HG02840 (cell line): Measurements from ENCODE around the gene OSBPL5.

Source experiments
- ATAC-seq: cut with Tn5 transposase; IDR thresholded peaks from one replicate; pipeline ENCODE4 v1.9.1; 2021; ENCODE audit warnings: mild to moderate bottlenecking, moderate library complexity, moderate number of reproducible peaks; ENCODE audit not compliant: unreplicated experiment, low FRiP score

OSBPL5 gene, protein sequence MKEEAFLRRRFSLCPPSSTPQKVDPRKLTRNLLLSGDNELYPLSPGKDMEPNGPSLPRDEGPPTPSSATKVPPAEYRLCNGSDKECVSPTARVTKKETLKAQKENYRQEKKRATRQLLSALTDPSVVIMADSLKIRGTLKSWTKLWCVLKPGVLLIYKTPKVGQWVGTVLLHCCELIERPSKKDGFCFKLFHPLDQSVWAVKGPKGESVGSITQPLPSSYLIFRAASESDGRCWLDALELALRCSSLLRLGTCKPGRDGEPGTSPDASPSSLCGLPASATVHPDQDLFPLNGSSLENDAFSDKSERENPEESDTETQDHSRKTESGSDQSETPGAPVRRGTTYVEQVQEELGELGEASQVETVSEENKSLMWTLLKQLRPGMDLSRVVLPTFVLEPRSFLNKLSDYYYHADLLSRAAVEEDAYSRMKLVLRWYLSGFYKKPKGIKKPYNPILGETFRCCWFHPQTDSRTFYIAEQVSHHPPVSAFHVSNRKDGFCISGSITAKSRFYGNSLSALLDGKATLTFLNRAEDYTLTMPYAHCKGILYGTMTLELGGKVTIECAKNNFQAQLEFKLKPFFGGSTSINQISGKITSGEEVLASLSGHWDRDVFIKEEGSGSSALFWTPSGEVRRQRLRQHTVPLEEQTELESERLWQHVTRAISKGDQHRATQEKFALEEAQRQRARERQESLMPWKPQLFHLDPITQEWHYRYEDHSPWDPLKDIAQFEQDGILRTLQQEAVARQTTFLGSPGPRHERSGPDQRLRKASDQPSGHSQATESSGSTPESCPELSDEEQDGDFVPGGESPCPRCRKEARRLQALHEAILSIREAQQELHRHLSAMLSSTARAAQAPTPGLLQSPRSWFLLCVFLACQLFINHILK

DNA sequence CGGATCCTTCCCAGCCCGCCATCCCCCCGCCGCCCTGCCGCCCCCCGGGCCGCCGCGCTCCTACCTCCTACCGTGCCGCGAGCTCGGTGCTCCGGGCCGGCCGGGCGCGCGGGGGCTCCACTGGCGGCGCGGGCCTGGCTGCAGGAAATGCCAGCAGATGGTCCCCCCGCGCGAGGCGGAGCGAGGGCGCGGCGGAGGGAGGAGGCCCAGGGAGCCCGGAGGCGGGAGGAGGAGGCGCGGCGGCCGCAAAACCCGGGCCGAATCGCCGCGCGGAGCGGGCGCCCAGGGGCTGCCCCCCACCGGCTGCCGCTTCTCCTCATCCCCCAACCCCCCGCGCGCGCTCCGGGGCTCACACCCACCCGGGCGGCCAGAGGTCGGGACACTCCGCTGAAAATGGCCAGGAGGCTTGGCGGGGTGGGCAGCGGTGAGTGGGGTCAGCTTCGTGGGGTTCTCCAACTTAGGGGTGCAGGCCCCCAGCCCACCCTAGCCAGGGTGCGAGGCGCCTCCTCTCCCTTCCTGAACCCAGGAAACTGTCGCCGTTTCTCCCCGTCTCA lies at the start of gene OSBPL5:
Gene OSBPL5, minus strand, starts transcription at position 159 of the 554 bp plus-strand sequence. CDS start 36,162 bp downstream, outside the sequence.
- no peak for ATAC-seq

DNA sequence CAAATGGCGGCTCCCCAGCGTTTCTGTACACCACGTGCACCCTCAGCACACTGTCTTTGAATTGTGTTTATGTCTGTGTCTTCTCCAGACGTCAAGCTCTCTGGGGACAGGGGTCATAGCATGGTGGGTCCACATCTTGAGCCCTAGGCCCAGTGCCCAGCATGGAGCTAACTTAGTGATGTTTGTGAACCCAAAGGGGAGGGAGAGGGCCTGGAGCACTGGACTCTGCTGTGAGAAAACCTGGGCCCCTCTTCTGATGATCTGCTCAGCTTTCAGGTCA lies 49.2 kb upstream of the OSBPL5 start:
- no peak for ATAC-seq

DNA sequence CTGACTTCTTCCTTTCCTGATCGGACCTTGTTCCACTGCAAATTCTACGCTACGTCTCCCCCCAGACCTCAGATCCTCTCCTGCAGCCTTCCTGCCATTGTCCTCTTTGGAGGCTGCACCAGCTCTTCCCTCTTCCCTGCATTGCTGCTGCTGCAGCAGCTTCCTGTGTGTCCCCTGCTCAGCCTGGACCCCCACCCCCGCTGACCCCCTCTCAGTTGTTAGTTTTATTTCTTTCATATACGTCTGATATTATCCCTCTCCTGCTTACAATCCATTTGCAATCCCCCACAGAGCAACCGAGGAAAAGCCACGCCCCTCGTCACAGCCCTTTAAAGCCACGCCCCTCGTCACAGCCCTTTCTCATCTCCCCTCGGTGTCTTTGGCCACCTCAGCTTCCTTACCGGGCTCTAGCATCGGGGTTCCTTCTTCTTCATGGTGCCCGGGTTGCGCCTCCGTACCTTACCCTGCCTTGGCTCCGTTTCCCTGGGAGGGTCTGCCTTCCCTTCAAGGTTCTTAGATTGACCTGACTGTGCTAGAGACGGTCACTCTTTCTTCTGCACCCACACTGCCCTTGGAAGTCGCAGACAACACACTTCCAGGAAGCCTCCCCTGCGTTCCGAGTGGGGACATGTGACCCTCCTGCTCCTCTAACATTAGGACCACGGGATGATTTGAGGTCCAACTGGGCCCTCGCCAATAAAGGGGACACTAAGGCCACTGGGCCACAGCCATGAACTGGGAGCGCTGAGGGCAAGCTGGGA lies 48.7 kb upstream of the OSBPL5 start:
- ATAC-seq: no peak

DNA sequence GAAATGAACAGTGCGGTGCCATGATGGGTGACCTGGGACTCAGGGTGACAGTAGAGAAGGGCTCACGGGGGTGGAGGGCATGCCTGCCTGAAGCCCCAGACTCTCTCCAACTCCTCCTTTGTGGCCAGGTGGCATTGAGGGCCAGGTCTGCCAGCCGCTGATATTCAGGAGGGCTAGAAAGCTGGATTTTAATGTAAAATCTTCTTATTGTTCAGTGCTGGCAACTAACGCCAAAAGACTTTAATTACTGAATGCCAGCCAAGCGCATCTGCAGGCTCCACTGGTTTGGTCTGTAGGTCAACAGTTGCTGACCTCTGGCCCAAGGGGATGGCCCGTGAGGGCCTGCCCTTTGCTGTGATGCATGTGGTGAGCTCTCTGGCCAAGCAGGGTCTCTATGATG lies 43.2 kb upstream of the OSBPL5 start:
- no peak for ATAC-seq

- no peak for ATAC-seq
Observed at GRCh38 chr11:3207526-3208189, 42.5 kb upstream of the OSBPL5 start.

DNA sequence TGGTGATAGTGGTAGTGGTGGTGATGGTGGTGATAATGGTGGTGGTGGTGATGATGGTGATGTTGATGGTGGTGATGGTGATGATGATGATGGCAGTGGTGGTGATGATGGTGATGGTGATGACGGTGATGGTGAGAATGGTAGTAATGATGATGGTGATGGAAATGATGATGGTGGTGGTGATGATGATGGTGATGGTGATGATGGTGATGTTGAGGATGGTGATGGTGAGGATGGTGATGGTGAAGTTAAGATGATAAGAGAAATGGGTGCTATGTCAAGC lies 41.8 kb upstream of the OSBPL5 start:
- ATAC-seq: no peak

GRCh38 chr11:3206156-3206921 lies 41.2 kb upstream of the OSBPL5 start:
- no peak for ATAC-seq

GRCh38 chr11:3205261-3206155 lies 40.4 kb upstream of the OSBPL5 start:
- ATAC-seq: no peak

DNA sequence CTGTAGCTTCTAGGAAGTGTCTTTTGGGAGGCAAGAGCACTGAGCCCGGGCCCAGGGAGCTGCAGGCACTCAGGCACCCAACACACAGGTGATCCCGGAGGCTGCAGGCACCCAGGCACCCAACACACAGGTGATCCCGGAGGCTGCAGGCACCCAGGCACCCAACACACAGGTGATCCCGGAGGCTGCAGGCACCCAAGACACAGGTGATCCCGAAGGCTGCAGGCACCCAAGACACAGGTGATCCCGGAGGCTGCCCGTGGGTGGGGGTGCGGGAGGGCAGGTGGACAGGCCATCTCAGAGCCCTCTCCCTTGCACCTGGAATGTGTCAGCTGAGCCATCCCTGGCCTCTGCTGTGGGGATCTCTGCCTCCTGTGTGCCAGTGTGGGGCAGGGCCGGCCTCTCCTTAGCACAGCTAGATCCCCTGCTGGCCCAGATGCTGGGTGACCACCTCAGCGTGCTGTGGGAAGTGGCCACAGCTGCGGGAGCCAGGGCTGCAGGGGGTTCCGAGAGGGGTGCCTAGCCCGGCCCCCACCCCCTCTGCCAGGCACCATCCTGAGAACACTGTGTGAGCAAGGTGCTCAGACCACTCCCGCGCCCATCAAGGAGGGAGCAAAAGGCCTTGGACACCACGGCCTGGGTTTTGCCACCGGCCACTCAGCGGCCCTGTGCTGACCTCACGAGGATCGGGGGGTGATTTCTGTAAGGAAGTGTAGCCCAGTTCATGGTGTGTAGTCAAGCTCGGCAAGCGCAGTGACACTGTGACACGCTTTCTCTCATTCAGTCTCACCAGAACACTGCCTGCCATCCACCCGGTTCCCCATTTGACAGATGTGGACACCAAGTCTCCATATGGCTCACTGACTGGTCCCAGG lies 39.3 kb upstream of the OSBPL5 start:
- no peak for ATAC-seq

GRCh38 chr11:3203221-3204043 lies 38.3 kb upstream of the OSBPL5 start:
- ATAC-seq: no peak

DNA sequence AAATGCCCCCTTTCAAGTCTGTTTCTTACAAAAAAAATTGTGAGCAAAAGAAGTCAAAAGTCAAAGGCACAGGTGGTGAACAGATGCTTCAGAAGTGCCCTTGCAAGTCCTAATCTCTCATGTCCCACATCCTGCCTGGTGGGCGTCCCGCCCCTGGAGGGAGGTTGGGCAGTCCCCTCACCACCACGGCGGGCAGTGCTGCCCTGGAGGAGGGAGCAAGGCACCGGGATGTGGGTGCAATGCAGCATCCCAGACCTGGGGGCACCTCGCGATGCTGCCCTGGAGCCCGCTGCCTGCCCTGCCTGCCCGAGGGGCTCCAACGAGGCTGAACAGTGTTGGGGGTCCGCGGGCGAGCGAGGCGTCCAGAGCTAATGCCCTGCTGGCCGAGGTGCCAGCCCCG lies 37.6 kb upstream of the OSBPL5 start:
- no peak for ATAC-seq

- no peak for ATAC-seq
Observed at GRCh38 chr11:3202305-3202704, 37.2 kb upstream of the OSBPL5 start.

- ATAC-seq: no peak
Observed at GRCh38 chr11:3201677-3202181, 36.6 kb upstream of the OSBPL5 start.

DNA sequence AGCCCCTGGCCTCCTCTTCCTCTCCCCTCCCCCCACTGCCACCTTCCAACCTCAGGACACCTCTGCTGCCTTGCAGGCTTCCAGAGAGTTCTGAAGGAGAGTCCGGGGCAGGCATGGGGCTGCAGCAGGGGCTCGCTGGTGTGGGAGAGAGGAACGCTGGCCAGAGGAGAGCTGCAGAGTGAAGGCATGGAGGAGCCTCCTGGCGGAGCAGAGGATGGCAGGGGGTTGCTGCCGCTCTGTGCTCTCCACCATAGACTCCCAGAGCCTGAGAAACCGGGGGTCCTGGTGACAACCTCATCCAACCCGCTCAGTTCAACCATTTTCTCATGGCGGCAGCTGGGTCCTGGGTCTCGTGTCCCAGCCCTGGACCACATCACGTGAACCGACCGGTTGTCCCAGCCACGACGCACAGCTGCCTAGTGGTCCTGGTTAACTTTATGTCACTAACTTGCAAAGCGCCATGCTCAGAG lies 36.0 kb upstream of the OSBPL5 start:
- no peak for ATAC-seq

- ATAC-seq: no peak
Observed at GRCh38 chr11:3200388-3201111, 35.4 kb upstream of the OSBPL5 start.
